NOMO-1 treated with DMSO at 0.1 percent for 48 hours (cell line): ENCODE data around the gene CPS1.

Source experiments
- DNase-seq: peaks from one replicate; lab custom pipeline; 2025; ENCODE audit not compliant: unreplicated experiment; lab: John Stamatoyannopoulos, UW

The CPS1 gene

GRCh38 chr2:210556329-210556980 is at the start of gene CPS1:
CPS1 (plus strand) TSS chr2:210556599; CDS start chr2:210556734, 135 bp downstream.
- DNase-seq, result no peak

GRCh38 chr2:210515911-210516310 is 40.5 kb upstream of the CPS1 start:
- no peak for DNase-seq

DNA sequence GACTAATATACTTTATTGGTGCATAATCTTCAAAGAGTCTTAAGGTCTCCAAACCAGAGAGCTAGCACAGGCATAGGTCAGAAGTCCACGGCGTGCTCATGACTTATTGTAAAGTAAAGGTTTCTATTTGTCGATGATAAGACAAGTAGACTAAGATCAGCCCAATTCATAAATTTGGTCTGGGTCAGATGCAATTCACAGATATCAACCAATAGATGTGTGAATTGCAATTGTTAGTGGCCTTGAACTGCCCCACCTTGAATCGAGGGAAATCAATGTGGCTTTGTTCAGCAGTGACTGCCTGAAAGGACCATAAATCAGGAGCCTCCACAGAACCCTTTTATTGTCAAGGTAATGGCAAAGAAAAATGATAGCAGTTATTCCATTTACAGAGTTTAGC is 39.1 kb upstream of the CPS1 start:
- no peak for DNase-seq

GRCh38 chr2:210519594-210519993 is 36.8 kb upstream of the CPS1 start:
- no peak for DNase-seq

- no peak for DNase-seq
Measured at GRCh38 chr2:210522399-210522798, 34.0 kb upstream of the CPS1 start.

GRCh38 chr2:210523650-210524289 is 32.6 kb upstream of the CPS1 start:
- no peak for DNase-seq

- no peak for DNase-seq
Measured at GRCh38 chr2:210524533-210524932, 31.9 kb upstream of the CPS1 start.

DNA sequence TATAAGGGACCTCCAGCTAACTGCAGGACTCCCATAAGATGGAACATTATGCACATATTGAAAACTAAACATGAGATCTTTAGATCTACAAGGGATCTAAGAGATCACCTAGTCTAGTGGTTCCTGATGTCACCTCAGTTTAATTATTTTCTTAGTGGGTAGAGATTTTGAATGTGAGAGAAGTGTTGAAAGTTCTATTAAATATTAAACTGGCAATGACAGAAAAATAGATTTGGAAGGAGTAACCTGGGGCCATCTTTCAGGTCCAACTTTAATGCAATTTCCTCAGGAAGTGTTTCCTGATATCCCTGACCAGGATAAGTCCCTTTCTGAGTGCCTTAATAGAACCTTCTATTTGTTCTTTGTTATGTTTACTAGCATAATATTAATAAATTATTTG is 29.1 kb upstream of the CPS1 start:
- DNase-seq, result no peak

DNA sequence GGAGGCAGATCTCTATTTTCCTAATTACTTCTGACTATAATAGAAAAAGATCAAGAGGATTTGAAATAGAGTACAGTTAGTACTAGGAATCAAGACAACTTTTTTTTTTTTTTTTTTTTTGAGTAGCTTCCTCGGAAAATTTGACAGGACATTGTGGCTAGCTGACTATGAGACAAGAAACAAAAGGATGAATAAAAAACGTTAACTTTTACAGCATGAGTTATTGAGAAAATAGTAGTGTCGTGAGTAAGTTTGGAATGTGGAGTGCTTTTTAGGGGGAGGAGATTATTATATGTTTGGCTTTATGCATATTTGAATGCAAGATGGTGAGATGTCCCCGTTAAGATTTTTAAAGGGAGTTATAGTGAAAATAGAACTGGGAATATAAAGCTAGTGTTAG is 27.7 kb upstream of the CPS1 start:
- no peak for DNase-seq

DNA sequence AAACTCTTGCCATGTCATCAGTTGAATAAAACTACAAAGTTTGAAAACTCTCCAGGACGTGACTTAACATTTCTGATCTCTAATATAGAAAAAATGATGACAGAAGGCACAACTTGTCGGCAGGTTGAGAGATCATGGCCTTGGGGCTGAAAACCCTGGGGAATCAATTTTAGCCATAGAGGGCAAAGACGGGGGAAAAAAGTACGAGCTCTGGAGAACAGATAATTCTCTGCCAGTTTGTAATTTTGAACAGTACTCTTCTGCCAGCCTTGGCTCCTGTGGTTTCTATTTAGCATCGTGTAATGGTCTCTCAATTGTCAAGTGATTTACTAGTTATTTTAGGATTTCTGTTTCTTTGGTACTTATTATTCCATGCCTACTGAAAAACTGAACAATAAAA is 25.3 kb upstream of the CPS1 start:
- DNase-seq, result no peak

- DNase-seq, result no peak
Measured at GRCh38 chr2:210531482-210531881, 24.9 kb upstream of the CPS1 start.

DNA sequence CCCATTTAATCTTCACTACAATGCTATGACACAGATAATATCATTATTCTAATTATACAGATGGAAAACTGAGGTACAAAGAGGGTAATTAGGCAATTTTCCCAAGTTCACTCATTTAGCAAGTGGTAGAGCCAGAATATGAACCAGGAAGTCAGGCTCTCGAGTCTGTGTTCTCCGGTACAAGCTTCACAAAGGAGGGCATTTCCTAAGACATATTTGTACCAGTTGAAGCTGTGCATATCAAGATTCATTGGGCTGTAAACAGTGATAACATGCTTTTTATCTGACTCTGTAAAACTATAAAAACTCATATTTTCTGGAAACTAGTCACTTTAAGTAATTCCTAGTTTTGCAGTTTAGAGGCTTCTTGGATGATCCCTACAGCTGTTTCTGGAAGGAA is 23.0 kb upstream of the CPS1 start:
- DNase-seq, result no peak

DNA sequence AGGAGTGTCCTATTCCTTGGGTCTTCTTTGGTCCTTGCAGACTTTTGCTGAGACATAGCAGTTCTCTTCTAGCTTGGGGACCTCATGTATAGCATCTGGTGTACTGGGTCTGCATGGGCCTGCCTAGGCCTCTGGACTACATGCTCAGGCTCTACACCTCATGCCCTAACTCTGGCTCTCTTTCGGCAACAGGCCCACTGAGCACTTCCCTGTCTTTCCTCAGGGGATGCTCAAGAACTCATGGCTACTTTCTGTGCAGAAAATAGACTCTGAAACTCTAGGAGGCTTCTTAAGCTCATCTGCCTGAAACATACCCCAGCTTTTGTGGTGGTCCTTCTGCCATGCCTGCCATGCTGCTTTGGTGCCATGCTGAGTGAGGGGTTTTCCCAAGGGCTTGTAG is 21.5 kb upstream of the CPS1 start:
- no peak for DNase-seq

GRCh38 chr2:210536973-210537650 is 19.3 kb upstream of the CPS1 start:
- no peak for DNase-seq

- DNase-seq, result no peak
Measured at GRCh38 chr2:210539035-210539434, 17.4 kb upstream of the CPS1 start.

- no peak for DNase-seq
Measured at GRCh38 chr2:210539578-210540416, 16.6 kb upstream of the CPS1 start.

GRCh38 chr2:210540471-210540870 is 15.9 kb upstream of the CPS1 start:
- DNase-seq, result no peak

GRCh38 chr2:210540900-210541289 is 15.5 kb upstream of the CPS1 start:
- no peak for DNase-seq

DNA sequence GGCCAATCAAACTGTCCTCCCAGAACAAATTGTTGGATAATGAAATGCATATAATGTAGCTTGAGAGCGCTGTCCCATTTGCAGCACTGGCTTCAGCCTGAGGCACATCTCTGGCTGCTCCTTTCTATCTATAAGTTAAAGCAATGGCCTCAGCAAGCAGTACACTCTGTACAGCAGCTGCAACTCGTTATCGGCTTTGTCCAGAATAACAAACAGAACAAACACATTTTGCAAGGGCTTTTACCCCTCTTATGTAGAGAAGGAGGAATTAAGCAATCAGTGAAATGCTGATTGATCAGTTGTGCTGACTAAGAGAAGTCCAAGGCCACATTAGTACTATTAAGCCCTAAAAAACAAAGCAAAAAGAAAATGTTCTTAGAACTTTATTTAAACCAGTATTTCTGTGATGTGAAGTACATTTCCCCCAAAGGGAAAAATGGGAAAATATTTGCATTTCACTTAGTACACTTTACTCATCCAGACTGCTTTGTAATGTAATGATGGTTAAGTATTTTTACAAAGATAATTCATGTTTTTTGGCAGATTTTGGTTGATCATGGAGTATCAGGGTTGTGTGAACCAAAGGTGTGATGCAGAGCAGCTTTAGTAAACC is 15.0 kb upstream of the CPS1 start:
- no peak for DNase-seq

GRCh38 chr2:210544007-210544590 is 12.3 kb upstream of the CPS1 start:
- no peak for DNase-seq

DNA sequence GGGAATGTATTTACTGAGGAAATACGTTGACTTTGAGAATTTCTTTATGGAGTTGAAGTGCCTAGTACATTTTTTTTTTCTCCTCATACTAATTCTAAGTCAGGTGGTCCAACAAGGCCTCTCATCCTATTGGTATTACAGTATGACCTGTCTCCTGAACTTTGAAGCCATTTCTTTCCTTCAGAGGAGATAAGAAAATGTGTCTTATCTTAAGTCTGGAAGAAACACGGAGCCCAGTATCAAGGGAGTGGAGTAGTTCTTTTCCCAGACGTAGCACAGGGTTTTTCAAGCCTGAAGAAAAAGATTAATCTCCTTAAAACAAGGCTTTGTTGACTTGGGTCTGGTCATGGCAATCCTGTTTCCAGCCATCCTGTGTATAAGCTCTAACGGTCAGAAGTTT is 11.6 kb upstream of the CPS1 start:
- no peak for DNase-seq
